ENCODE results near the gene SIX2.
A peak's percentile ranks its signal among the peaks of the same experiment; 100 is the strongest.

The SIX2 gene

GRCh38 chr2:45002686-45003085 lies 6.6 kb downstream of the SIX2 start:
- DNase-seq (ENCODE audit: low read depth in 2 of 2): no peak

DNA sequence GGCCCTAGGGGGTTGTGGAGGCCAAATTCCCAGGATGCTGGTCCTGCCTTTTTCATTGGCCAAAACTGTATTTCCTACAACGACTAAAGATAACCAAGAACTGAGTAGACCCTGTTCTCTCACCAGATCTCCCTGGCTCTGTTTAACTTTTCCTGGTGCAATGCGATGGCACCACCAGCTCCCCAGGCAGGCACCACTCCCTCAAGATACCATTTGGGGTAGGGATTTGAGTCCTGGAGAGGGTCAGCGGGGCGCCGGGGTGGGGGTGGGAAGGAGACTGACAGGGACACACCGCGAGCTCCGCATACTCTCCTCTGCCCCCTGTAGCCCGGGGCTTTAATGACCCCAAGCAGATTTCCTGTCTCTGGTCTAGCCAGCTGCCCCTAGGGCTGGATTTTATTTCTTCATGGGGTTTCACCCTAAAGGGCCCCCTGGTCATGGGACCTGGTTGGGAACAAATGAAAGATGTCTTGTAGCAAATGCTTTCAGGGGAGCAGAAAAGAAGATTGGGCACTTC lies 7.3 kb downstream of the SIX2 start:
- no peak for DNase-seq (ENCODE audit: low read depth in 2 of 2)

DNA sequence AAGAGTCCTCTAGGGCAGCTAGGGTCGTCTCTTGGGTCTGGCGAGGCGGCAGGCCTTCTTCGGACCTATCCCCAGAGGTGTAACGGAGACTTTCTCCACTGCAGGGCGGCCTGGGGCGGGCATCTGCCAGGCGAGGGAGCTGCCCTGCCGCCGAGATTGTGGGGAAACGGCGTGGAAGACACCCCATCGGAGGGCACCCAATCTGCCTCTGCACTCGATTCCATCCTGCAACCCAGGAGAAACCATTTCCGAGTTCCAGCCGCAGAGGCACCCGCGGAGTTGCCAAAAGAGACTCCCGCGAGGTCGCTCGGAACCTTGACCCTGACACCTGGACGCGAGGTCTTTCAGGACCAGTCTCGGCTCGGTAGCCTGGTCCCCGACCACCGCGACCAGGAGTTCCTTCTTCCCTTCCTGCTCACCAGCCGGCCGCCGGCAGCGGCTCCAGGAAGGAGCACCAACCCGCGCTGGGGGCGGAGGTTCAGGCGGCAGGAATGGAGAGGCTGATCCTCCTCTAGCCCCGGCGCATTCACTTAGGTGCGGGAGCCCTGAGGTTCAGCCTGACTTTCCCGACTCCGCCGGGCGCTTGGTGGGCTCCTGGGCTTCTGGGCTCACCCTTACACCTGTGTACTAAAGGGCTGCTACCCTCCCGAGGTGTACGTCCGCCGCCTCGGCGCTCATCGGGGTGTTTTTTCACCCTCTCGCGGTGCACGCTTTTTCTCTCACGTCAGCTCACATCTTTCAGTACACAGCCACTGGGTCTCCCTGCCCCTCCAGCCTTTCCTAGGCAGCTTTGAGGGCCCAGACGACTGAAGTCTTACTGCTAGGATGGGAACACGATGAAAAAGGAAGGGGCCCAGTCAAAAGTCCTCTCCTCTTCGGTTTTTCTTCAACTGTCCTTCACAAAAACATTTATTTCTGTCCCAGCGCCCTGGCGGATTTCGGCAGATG lies 8.1 kb downstream of the SIX2 start:
- no peak for DNase-seq (ENCODE audit: low read depth in 2 of 2)

DNA sequence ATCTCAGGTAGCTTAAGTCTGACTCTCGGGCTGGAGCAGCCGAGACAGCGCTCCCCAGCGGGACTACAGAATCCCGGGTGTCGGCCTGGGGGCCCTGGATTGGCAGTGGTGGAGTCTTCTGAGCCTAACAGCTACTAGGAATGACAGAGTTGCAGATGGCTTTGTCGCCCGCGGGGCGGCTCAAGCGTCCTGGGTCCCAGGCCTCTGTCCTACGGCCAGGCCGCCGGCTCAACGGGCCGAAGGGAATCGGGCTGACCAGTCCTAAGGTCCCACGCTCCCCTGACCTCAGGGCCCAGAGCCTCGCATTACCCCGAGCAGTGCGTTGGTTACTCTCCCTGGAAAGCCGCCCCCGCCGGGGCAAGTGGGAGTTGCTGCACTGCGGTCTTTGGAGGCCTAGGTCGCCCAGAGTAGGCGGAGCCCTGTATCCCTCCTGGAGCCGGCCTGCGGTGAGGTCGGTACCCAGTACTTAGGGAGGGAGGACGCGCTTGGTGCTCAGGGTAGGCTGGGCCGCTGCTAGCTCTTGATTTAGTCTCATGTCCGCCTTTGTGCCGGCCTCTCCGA lies 8.8 kb downstream of the SIX2 start:
- no peak for DNase-seq (ENCODE audit: low read depth in 2 of 2)

DNA sequence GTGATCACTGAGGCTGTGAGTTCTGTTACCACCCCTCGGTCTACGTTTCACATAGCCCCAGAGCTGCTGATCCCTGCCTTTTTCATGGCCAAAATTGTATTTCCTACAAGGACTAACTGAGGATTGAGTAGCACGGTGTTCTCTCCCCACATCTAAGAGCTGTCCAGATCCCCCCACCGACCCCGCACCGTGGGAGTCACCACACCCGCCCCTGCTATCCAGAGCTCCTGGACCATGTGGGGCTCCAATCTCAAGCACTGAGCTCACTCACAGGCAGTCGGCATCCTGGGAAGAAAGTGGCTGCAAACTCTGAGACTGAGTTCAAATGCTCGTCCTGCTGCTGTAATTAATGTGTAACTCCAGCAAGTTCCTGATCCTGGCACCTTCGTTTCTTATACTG lies 9.7 kb downstream of the SIX2 start:
- DNase-seq (ENCODE audit: low read depth in 2 of 2): no peak

DNA sequence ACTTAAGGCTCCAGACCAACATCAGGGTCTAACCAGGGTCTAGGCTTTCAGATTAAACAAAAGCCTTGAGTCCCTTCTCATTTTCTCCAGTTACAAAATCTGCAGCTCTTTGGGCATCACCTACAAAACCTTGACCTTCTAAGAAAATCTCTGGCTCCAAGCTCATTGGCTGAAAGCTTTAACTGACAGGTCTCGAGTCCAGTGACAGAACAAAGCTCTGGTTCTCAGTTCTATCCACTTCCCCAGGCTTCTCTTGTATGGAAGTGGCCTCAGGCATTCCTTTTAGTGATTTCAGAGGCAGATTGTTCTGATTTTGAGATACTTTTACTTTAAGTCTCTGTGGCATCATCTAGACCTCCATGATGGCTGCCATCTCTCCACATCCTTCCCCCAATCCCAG lies 11.3 kb downstream of the SIX2 start:
- DNase-seq (ENCODE audit: low read depth in 2 of 2): no peak

DNA sequence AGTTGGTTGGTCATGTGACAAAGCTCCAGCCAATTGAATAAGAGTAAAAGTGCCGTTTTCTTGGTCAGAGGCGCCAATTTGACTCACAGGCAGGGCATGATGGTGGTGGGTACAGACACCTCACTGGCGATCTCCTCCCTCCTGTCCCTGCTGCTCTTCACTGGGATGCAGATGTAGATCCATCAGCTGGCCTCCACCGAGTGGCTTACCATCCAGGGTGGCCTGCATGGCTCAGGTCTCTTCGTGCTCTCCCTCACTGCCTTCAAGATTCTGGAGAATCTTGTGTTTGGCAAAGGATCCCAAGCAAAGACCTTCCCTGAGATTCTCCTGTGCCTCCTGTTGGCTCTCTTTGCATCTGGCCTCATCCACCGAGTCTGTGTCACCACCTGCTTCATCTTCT lies 12.9 kb downstream of the SIX2 start:
- no peak for DNase-seq (ENCODE audit: low read depth in 2 of 2)

- no peak for DNase-seq (ENCODE audit: low read depth in 2 of 2)
Observed at GRCh38 chr2:44994377-44994776, 14.9 kb downstream of the SIX2 start.

GRCh38 chr2:44989176-44989575 lies 20.1 kb downstream of the SIX2 start:
- DNase-seq (ENCODE audit: low read depth in 2 of 2): no peak

DNA sequence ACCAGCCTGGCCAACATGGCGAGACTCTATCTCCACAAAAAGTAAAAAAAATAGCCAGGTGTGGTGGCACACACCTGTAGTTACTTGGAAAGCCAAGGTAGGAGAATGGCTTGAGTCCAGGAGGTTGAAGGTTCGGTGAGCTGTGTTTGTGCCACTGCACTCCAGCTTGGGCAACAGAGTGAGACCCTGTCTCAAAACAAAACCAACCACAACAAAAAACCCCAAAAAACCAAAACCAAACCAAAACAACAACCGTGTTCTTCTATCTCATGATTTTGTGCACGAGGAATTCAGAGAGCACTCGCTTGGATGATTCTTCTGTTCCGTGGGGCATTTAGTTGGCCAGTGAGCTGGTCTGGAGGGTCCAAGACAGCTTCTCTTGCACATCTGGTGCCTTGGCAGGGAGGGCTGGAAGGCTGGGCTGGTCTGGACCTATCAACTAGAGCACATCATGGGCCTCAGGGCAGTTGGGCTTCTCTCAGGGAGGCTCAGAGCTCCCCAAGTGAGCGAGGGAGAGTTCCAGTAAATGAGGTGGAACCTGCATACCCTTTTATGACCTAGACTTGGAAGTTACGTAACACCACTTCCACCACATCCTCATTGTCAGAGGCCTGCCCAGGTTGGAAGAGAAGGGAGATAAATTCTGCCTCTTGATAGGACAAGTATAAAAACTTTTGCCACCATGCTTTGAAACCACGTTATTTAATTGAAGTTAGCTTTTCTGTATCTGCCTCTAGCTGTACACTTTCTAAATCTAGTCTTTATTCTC lies 25.2 kb downstream of the SIX2 start:
- DNase-seq (ENCODE audit: low read depth in 2 of 2): no peak

GRCh38 chr2:44981714-44982108 lies 27.5 kb downstream of the SIX2 start:
- peak in 1 of 2 donors; percentile 12 for DNase-seq (ENCODE audit: low read depth in 2 of 2)

DNA sequence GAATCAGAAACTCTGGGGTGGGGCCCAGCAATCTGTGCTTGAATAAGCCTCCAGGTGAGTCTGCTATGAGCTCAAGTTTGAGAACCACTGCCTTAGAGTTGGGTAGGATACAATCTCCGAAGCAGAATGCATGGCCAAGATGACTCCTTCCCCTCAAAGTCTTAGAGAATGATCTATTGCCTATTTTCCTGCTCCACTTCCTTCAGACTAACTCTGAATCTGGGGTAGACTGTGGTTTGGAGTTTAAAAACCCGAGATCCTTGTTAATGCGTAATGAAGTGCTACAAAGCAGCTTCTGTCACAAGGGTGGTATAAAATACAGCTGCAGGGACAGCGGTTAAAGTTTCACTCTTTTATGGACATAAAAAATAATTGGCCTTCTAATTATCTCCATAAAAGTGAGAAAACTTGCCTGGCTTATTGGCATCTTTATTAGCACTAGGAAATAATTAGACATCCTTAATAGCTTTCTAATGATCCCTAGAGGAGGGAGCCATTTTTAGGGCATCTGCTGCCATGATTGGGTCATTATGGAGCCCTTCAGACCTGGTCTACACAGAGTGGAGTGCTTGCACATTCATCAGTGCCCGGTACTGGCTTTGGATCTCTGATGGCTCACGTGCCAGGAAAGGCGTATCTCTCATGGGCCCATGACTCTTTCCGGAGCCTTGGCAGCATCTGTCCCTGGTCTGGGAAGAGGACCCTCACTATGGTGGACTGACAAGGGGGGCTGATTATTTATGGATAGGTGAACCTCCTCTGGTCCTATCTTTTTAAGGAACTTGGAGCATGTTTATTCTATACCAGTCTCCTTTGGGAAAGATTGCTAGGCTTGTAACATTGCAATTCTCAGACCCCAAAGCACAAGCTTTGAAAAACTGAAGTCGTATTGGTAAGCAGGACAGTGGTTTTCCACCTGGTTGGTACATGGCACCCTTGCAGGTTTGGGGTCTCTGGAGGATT lies 28.2 kb downstream of the SIX2 start:
- DNase-seq (ENCODE audit: low read depth in 2 of 2): no peak

- no peak for DNase-seq (ENCODE audit: low read depth in 2 of 2)
Observed at GRCh38 chr2:44979581-44979980, 29.7 kb downstream of the SIX2 start.

- DNase-seq (ENCODE audit: low read depth in 2 of 2): no peak
Observed at GRCh38 chr2:44975571-44976450, 33.4 kb downstream of the SIX2 start.

DNA sequence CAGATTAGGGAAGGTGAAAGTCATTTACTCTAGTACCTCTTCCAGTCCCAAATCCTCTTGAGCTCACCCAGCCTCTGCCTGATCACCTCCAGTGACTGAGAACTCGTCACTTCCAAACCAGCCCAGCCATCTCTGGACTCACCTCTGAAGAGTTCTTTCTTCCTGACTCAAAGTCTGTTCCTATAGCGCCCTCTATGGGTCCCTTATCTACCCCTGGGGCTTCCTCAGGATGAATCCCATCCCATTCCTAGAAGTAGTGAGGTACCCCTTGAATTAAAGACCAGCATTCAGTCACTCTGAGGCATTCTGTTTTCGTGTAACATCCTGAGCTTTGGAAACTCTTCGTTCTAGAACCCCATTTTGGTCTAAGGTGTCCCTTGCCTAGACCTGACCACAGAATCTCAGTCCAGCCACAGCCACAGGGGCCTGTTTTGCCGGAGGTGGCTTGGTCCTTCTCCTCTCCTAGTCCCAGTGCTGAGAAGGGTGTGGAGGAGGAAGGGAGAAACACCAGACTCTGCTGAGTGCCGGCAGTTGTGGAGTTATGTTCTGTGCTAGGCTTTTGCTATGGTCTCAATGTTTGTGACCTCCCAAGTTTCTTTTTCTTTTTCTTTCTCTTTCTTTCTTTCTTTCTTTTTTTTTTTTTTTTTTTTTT lies 35.1 kb downstream of the SIX2 start:
- no peak for DNase-seq (ENCODE audit: low read depth in 2 of 2)

DNA sequence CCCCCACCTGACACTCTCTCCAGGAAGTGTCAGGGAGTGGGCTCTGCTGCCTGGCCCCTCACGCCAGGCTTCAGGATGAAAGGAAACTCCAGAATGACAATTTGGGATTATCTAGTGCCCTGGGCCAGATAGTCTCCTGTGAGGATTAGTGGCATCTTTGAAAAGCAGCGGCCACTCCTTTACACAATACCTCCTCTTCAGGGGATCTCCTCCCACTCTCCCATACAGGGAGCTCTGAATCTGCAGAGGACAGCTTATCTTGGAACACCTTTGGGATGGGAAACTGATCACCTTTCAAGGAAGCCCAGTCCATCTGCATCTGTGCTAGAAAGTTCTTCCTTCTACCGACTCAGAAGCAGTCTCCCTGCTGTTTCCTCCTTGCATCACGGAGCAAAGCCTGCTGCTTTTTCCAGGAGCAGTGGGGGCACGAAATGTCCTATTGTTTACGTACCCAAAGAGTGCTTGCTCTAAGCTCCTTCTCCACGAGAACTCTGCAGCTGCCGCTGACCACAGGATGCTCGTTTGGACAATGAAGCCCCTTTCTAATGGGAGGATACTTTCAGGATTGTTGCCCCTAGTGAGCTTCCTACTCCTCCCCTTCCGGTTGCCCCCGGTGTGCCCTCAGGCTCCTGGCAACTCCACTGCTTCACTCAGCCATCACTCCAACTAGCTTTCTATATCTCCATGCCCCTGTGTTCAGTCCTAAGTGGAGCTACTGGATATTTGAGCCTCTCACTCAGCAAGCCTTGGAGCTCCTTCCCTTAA lies 36.3 kb downstream of the SIX2 start:
- no peak for DNase-seq (ENCODE audit: low read depth in 2 of 2)

- no peak for DNase-seq (ENCODE audit: low read depth in 2 of 2)
Observed at GRCh38 chr2:44970846-44971450, 38.3 kb downstream of the SIX2 start.

GRCh38 chr2:44969936-44970335 lies 39.3 kb downstream of the SIX2 start:
- no peak for DNase-seq (ENCODE audit: low read depth in 2 of 2)
